Measurements from ENCODE around the gene ZXDC.
A peak's percentile ranks its signal among the peaks of the same experiment; 100 is the strongest.

DNA sequence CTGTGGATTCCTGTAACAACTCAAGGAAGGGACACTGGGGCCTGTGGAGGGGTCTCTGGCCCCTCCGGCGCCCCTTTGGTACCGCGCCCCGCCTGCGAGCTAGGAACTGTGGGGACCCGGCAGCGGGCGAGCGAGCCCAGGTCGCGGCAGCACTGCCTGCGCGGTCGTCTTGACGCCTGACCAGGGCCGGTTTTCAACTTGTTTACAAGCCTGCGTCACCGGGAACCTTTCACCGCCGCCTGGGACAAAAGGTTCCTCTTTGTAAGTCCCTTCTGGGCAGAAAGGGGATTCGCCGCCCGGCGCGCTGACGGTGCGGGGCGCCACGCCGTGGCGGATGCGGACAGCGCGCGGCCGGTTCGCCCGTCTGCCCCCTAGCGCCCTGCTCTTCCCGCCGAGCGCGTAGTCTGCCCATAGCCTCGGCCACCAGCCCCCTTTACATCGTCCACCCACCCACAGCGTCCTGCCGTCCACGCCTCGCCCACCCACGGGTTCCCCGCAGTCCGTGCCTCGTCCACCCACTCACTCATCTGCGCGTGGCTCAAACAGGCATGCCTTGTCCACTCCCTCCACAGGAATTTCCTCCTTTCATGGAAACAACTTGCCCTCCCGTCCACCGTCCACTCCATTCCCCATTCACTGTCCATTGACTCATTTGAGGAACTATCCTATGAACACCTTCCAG is 86.4 kb downstream of the ZXDC start:
- TF ChIP-seq, protein P1, sequence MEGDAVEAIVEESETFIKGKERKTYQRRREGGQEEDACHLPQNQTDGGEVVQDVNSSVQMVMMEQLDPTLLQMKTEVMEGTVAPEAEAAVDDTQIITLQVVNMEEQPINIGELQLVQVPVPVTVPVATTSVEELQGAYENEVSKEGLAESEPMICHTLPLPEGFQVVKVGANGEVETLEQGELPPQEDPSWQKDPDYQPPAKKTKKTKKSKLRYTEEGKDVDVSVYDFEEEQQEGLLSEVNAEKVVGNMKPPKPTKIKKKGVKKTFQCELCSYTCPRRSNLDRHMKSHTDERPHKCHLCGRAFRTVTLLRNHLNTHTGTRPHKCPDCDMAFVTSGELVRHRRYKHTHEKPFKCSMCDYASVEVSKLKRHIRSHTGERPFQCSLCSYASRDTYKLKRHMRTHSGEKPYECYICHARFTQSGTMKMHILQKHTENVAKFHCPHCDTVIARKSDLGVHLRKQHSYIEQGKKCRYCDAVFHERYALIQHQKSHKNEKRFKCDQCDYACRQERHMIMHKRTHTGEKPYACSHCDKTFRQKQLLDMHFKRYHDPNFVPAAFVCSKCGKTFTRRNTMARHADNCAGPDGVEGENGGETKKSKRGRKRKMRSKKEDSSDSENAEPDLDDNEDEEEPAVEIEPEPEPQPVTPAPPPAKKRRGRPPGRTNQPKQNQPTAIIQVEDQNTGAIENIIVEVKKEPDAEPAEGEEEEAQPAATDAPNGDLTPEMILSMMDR (IDR thresholded peaks at IDR 0.05) = peak in 1 of 3 donors; percentile 82
- TF ChIP-seq POLR2A (IDR thresholded peaks at IDR 0.05) = no peak

All from lower leg skin (tissue), 3 donors.